ENCODE results near the gene VWDE.
"Not testable (repeated sequence)": the region's sequence is repeated elsewhere in the genome, so short reads cannot be mapped to it uniquely, and the experiment has no call there.

The VWDE gene

GRCh38 chr7:12402365-12402725 is 1.3 kb downstream of the VWDE start:
- DNase-seq (ENCODE audit: low read depth in 2 of 2, low spot score in 1 of 2): no peak

GRCh38 chr7:12401538-12402364 is 1.9 kb downstream of the VWDE start:
- no peak for DNase-seq (ENCODE audit: low read depth in 2 of 2, low spot score in 1 of 2)

- no peak for DNase-seq (ENCODE audit: low read depth in 2 of 2, low spot score in 1 of 2)
Measured at GRCh38 chr7:12398186-12398585, 5.5 kb downstream of the VWDE start.

- no peak for DNase-seq (ENCODE audit: low read depth in 2 of 2, low spot score in 1 of 2)
Measured at GRCh38 chr7:12397671-12398070, 6.0 kb downstream of the VWDE start.

GRCh38 chr7:12396670-12397069 is 7.0 kb downstream of the VWDE start:
- not testable (repeated sequence) for DNase-seq (ENCODE audit: low read depth in 2 of 2, low spot score in 1 of 2)

GRCh38 chr7:12391922-12392615 is 11.6 kb downstream of the VWDE start:
- no peak for DNase-seq (ENCODE audit: low read depth in 2 of 2, low spot score in 1 of 2)

- DNase-seq (ENCODE audit: low read depth in 2 of 2, low spot score in 1 of 2): no peak
Measured at GRCh38 chr7:12389089-12389700, 14.5 kb downstream of the VWDE start.

GRCh38 chr7:12386313-12386740 is 17.3 kb downstream of the VWDE start:
- DNase-seq (ENCODE audit: low read depth in 2 of 2, low spot score in 1 of 2): no peak

GRCh38 chr7:12385364-12385786 is 18.3 kb downstream of the VWDE start:
- no peak for DNase-seq (ENCODE audit: low read depth in 2 of 2, low spot score in 1 of 2)

- no peak for DNase-seq (ENCODE audit: low read depth in 2 of 2, low spot score in 1 of 2)
Measured at GRCh38 chr7:12383377-12383776, 20.3 kb downstream of the VWDE start.

- no peak for DNase-seq (ENCODE audit: low read depth in 2 of 2, low spot score in 1 of 2)
Measured at GRCh38 chr7:12378389-12378788, 25.3 kb downstream of the VWDE start.

- no peak for DNase-seq (ENCODE audit: low read depth in 2 of 2, low spot score in 1 of 2)
Measured at GRCh38 chr7:12377406-12377805, 26.3 kb downstream of the VWDE start.

GRCh38 chr7:12373580-12374263 is 29.9 kb downstream of the VWDE start:
- no peak for DNase-seq (ENCODE audit: low read depth in 2 of 2, low spot score in 1 of 2)

GRCh38 chr7:12370249-12370648 is 33.4 kb downstream of the VWDE start:
- DNase-seq (ENCODE audit: low read depth in 2 of 2, low spot score in 1 of 2): no peak

- DNase-seq (ENCODE audit: low read depth in 2 of 2, low spot score in 1 of 2): no peak
Measured at GRCh38 chr7:12369756-12370155, 33.9 kb downstream of the VWDE start.

GRCh38 chr7:12369072-12369471 is 34.6 kb downstream of the VWDE start:
- DNase-seq (ENCODE audit: low read depth in 2 of 2, low spot score in 1 of 2): no peak

GRCh38 chr7:12360948-12361347 is 42.7 kb downstream of the VWDE start:
- DNase-seq (ENCODE audit: low read depth in 2 of 2, low spot score in 1 of 2): no peak

- no peak for DNase-seq (ENCODE audit: low read depth in 2 of 2, low spot score in 1 of 2)
Measured at GRCh38 chr7:12358694-12359093, 45.0 kb downstream of the VWDE start.

- DNase-seq (ENCODE audit: low read depth in 2 of 2, low spot score in 1 of 2): no peak
Measured at GRCh38 chr7:12357508-12357907, 46.2 kb downstream of the VWDE start.

GRCh38 chr7:12351843-12352242 is 51.8 kb downstream of the VWDE start:
- DNase-seq (ENCODE audit: low read depth in 2 of 2, low spot score in 1 of 2): no peak

- DNase-seq (ENCODE audit: low read depth in 2 of 2, low spot score in 1 of 2): no peak
Measured at GRCh38 chr7:12350971-12351370, 52.7 kb downstream of the VWDE start.

GRCh38 chr7:12337095-12337494 is 66.6 kb downstream of the VWDE start:
- no peak for DNase-seq (ENCODE audit: low read depth in 2 of 2, low spot score in 1 of 2)
